HG03196 (cell line): Measurements from ENCODE around the gene BEST3.
"Not testable (repeated sequence)": the region's sequence is repeated elsewhere in the genome, so short reads cannot be mapped to it uniquely, and the experiment has no call there.

Source experiments
- ATAC-seq: cut with Tn5 transposase; IDR thresholded peaks from one replicate; pipeline ENCODE4 v1.9.1; 2021; ENCODE audit not compliant: unreplicated experiment

Gene BEST3

GRCh38 chr12:69688471-69689427 lies 10.4 kb downstream of the BEST3 start:
- peak; percentile 53 for ATAC-seq

DNA sequence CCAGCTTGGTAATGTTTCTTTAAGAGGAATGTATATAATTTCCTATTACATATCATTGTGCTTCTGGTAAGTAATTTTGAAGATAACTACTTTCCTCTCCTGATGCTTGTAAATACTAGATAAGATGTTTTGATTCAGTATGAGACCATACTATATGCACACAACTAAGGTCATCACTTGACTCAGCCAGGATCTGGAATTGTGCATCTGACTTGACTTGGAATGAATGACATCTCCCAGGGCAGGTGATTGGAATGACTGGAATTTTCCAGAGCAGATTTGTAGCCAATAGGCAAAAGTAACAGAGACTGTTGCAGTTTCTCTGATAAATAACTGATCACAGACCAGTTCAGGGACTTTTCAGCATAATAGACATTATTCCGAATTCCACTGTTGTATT lies 11.1 kb downstream of the BEST3 start:
- ATAC-seq = no peak

DNA sequence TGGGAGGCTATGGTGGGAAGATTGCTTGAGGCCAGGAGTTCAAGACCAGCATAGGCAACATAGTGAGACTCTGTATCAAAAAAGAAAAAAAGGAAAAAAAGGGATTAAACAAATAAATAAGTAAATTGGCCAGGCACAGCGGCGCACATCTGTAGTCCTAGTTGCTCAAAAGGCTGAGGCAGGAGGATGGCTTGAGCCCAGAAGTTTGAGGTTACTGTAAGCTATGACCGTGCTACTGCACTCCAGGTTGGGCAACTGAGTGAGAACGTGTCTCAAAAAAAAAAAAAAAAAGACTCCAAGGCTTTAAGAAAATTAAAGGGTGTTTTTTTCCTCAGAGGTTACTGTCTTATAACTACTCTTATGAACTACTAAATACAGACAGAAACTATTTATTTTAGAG lies 11.7 kb downstream of the BEST3 start:
- ATAC-seq = no peak

GRCh38 chr12:69686731-69687130 lies 12.4 kb downstream of the BEST3 start:
- peak; percentile 56 for ATAC-seq

DNA sequence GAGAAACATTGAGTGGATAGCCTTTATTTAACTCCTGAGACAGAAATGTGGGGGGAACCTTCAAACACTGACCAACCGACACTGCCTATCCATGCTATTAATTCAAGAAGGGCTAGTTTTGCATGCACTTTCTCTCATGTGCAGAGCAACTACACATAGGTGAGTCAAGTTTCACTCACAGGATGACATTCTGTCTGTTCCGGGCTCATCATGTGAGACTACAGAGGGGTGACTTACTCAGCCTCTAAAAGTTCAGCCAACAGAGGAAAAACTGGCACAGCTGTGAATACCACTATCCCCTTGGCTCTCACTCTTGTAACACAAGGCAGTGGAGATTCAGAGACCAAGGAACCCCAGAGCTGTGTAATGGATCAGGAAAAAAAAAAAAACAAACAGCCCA lies 13.3 kb downstream of the BEST3 start:
- ATAC-seq = peak; percentile 67

DNA sequence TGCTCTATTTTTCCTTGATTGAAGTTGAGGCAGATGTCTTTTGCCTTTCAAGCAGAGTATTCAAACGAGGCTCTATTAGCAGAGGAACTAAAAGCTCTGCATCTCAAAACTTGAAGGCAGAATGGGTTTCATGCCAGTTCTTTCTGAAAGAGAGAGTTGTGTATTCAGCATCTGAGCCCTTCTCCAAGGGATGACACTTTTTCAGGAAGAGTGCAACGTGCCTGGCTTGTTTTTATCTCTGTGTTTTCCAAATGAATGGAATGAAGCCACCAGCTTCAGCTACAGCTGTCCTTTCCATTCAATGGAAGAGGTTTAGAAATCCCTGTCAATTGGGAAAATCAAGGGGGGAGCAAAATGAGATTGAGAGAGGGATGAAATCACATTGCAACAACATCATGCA lies 14.6 kb downstream of the BEST3 start:
- no peak for ATAC-seq

DNA sequence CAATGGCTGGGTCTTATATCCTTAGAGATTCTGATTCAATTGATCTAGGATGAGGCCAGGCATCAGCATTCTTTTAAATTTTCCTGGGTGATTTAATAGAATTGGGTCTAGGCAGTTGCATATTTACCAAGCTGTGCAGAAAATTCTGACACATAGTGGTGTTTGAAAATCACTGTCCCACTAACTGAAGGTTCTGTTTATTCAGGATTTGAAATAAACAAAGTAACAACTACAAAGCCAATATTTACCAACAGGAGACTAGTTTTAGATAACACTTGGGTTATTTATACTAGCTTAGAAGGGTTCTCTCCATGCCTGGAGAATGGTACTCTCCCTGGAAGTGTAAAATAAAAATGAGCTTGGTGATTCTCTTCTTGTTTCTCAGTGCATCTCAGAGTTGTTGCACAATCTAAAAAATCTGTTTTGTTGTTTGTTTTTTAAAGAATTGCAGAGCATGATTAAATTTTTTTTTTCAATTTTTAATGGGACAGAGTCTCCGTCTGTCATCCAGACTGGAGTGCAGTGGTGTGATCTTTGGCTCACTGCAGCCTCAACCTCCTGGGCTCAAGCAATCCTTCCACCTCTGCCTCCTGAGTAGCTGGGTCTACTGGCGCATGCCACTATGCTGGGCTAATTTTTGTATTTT lies 16.9 kb downstream of the BEST3 start:
- ATAC-seq = no peak

GRCh38 chr12:69679119-69679518 lies 20.0 kb downstream of the BEST3 start:
- ATAC-seq = no peak

DNA sequence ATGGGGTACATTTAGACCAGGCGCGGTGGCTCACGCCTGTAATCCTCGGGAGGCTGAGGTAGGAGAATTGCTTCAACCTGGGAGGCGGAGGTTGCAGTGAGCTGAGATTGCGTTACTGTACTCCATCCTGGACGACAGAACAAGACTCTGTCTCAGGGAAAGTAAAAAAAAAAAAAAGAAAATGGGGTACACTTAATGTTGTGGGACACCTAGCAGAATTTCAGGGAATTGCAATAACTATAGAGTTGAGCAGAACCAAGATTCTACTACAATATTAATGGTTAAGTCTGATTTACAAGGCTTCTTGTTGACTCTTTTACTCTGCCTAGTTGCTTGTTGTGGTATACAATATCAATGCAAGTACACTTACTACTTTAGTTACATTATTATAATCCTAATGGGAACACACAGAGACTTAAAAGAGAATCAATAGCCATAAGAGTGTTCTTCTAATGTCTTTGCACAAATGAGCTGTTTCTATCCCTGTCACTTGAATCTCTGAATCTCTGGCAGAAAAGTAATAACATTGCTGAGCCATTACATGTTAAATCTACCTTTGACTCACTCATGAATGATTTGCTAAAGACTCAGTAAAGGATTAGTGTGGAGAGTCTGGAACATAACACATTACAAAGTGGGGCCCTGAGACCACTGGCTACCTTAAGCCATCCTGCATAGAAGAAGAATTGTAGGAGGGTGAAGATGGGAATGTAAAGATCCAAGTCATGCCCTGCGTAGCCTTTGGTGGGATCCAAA lies 22.7 kb downstream of the BEST3 start:
- ATAC-seq = no peak

- ATAC-seq = no peak
These were observed 26.9 kb downstream of the BEST3 start for GRCh38 chr12:69672195-69672594.

GRCh38 chr12:69671597-69671996 lies 27.5 kb downstream of the BEST3 start:
- no peak for ATAC-seq

GRCh38 chr12:69666798-69667197 lies 32.3 kb downstream of the BEST3 start:
- ATAC-seq = no peak

- ATAC-seq = not testable (repeated sequence)
These were observed 34.1 kb downstream of the BEST3 start for GRCh38 chr12:69664930-69665377.

- ATAC-seq = no peak
These were observed 35.4 kb downstream of the BEST3 start for GRCh38 chr12:69663726-69664125.

DNA sequence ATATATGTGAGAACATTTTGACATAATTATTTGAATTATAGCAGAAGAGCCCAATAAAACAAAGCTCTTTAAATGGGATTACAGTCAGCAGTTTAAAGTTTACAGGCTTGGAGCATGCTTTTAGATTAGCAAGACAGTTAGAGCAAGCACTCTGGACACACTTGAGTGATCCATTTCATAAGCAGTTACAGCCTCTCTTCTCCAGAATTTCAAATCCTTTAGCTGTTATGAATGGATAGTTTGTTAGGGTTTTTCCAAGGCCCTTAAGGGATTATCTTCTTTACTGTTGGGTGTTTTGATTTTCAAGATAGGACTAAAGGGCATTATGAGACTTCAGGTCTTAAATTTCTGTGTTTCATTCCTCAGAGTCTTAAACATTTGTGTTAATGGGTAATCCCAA lies 36.3 kb downstream of the BEST3 start:
- no peak for ATAC-seq

DNA sequence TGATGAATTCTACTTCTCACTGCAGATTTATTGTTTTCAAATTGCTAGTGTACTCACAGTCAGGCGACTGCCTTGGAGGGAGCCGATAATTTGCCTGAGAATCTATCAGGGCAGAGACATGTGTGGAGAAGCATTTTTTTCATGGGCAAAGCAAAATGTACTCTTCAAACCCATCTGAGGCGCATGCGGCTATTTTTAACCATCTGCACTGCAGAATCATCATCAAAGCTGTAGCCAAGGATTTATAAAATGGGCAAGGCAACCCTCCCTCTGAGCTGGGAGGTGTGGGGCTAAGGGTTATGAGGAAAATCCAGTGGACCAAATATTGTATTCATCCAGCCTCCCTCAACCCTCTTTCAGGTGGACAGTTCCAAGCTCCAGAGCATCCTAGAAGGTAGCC lies 37.7 kb downstream of the BEST3 start:
- ATAC-seq = no peak

- no peak for ATAC-seq
These were observed 38.8 kb downstream of the BEST3 start for GRCh38 chr12:69660164-69660863.

- no peak for ATAC-seq
These were observed 40.9 kb downstream of the BEST3 start for GRCh38 chr12:69658203-69658602.

GRCh38 chr12:69657376-69658137 lies 41.5 kb downstream of the BEST3 start:
- no peak for ATAC-seq
